GM19043 (cell line): Measurements from ENCODE around the gene DNAJB8.

Experiments
- ATAC-seq: cut with Tn5 transposase; IDR thresholded peaks from one replicate; pipeline ENCODE4 v1.9.1; 2021; ENCODE audit warnings: low read depth; ENCODE audit not compliant: unreplicated experiment

Gene DNAJB8

DNA sequence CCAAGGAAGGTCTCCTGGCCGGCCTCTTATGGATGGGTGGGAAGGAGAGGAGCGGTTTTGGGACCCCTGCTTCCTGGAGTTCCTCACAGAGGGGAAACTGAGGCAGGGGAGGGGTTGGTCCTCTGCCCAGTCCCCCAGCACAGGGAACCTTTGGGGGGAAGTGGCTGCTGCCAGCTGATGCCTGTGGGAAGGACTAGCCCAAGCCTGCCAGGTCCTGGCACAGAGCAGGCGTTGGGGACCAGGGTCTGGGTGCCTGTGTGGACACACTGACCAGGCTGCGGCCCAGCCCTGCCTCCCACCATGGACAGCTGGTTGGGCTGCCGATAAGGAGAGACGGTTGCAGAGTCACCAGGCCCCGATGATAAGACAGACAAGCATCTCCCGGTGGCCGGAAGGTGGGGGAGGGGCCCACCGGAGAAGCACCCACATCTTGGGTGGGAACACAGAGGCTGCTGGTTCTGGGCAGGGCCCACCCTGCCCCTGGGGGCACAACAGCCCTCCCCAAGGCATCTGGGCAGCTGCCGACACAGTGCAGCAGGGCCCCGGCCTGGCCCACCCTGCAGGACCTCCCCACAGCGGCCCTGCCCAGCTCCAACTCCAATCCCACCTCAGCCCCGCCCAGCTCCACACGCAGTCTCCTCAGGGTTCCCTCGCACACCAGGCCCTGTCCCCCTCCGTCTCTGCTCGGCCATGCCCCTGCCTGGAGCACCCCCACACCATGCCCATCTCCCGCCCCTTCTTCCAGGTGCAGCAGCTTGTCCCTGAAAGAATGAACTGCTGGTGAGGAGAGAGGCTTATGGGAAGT is 50.7 kb downstream of the DNAJB8 start:
- no peak for ATAC-seq

DNA sequence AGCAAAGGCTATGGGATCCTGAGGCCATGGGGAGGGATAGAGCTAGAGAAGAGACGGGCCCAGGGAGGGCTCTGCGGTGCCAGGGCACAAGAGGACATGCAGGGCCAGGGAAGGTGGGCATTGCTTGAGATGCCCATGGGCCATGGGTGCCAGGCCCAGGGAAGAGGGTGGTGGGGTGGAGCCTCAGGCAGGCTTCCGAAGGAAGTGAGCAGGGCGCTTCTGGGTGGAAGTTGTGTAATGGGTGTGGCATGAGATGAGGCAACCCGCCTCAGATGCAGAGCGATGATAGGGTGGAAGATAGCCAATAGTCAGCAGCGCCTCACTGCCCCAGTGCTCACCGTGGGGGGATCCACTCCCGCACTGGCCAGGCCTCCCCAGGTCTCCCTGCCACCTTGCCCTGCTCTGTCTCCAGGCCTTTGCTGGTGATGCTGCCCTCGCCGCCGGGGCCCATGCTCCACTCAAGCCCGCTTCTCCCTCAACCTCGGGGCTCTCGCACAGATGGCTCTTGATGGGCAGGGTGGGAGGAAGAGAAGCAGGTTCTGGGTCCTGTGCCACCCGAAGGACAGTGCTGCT is 51.4 kb downstream of the DNAJB8 start:
- ATAC-seq, result no peak

DNA sequence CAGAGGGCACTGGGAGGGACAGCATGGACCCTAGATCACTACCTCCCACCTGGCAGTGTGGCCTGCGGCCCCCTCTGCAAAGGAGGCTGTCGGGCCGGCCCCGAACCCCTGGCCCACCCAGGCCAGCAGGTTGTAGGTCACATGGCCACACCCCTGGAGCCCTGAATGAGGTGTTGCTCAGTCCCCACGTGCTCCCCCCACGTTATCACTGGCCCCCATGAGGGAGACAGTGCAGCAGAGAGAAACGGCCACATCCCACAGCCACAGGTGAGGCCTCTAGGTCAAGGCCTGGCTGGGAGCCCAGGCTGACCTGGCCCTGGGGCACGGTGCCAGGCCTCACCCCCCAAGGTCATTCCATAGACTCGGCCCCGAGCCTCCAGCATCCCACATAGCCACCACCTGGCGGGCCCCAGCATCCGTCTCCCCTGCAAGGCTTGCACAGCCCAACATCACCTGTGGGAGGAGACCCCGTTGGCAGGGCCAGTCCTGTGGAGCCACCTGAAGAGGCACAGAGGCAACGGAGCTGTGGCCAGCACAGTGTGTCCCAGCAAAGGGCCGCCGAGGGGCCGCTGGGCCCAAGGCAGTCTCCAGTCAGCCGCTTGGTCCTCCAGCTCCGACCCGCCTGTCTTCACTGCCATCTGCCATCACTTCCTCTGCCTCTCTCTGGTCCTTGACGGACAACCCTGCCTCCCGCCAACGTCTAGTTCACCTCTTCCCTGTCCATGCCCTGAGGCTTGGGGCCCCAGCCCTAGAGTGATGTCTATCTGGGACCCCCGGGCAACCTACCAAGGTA is 53.1 kb downstream of the DNAJB8 start:
- no peak for ATAC-seq

DNA sequence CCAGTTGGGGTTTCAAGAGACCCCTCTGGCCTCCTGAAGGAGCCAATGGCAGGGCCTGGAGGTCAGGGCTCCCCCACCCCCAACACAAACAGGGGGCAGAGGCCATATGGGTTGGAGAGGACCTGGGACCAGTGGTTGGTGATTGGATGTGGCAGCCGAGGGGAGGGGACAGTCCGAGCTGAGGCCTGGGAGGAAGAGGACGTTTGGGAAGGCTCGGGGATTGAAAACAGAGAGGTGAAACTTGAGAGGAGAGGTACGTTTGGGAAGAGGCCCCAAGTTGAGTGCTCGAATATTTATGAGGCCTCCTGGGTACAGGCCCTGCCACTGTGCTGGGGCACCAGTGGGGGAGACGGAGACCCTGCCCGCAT is 53.7 kb downstream of the DNAJB8 start:
- no peak for ATAC-seq
